Panc1 (cell line): Measurements from ENCODE around the gene TSPAN4. TPM values are rescaled to one million over a fixed set of nuclear protein-coding genes. Genes with fewer than 3 reads are reported as not detected.

Source experiments
- ATAC-seq: fragments of 200-7000 bp; cut with Tn5 transposase; 2 replicates; pipeline ENCODE4 v1.9.1; 2020; ENCODE audit warnings: mild to moderate bottlenecking, moderate library complexity
- BruUV-seq: library from RNA; stranded (reverse); fragments of 400-500 nt; replicated peaks from 2 replicates; lab custom pipeline; 2021; lab: Mats Ljungman, UMichigan
- CTCF ChIA-PET: fragments of 300-600 bp; sonication (Branson Sonifier 250); formaldehyde crosslinking; loops from one replicate; lab custom pipeline; 2022; ENCODE audit warnings: antibody characterized with exemption; lab: Charles Lee
- POLR2A ChIA-PET: fragments of 300-600 bp; sonication (Branson Sonifier 250); formaldehyde crosslinking; loops from one replicate; lab custom pipeline; 2022; ENCODE audit warnings: antibody characterized with exemption; lab: Charles Lee
- DNase-seq: peaks from one replicate; pipeline ENCODE4 v3.0.0-alpha.2; 2010; ENCODE audit warnings: low read depth, low spot score
- H3K27ac ChIP-seq: 2 replicates; pipeline ENCODE4 v1.5.1; 2011; ENCODE audit warnings: mild to moderate bottlenecking, low read length, inconsistent platforms
- H3K27me3 ChIP-seq: fragments of 200-500 bp; sonication (Bioruptor generic); 2 replicates; pipeline ENCODE4 v1.6.0; 2014; ENCODE audit warnings: low read length, inconsistent platforms; ENCODE audit not compliant: control insufficient read depth, insufficient read depth
- H3K36me3 ChIP-seq: fragments of 200-500 bp; sonication (Bioruptor generic); 2 replicates; pipeline ENCODE4 v1.5.1; 2014; ENCODE audit warnings: inconsistent platforms, mild to moderate bottlenecking, low read length, moderate library complexity; ENCODE audit not compliant: control insufficient read depth, insufficient read depth
- H3K4me1 ChIP-seq: 2 replicates; pipeline ENCODE4 v1.5.1; 2011; ENCODE audit warnings: inconsistent platforms, mild to moderate bottlenecking, low read length, moderate library complexity; ENCODE audit not compliant: control insufficient read depth, insufficient read depth
- H3K4me3 ChIP-seq, 2 experiments: 2 replicates each; pipeline ENCODE4 v1.5.1; 2011 to 2012; ENCODE audit warnings: low read depth in 2 of 2, low read length in 2 of 2, mild to moderate bottlenecking in 2 of 2, inconsistent platforms in 1 of 2, moderate library complexity in 1 of 2
- H3K9me3 ChIP-seq: fragments of 200-500 bp; sonication (Bioruptor generic); 2 replicates; pipeline ENCODE4 v1.5.1; 2014; ENCODE audit warnings: low read depth, mild to moderate bottlenecking, inconsistent platforms, low read length, moderate library complexity; ENCODE audit not compliant: control insufficient read depth, insufficient read depth
- CTCF ChIP-seq: fragments of 450-650 bp; IDR thresholded peaks from 2 replicates; pipeline ENCODE4 v1.5.1; 2017; ENCODE audit warnings: mild to moderate bottlenecking
- POLR2AphosphoS5 ChIP-seq: IDR thresholded peaks from 2 replicates; pipeline ENCODE4 v1.6.1; 2012; ENCODE audit warnings: mild to moderate bottlenecking, low read depth, low read length, moderate library complexity
- REST ChIP-seq, 2 experiments: IDR thresholded peaks; 2 replicates each; pipeline ENCODE4 v1.6.1; 2011 to 2012; ENCODE audit warnings: low read depth in 2 of 2, control low read depth in 1 of 2, low read length in 1 of 2, mild to moderate bottlenecking in 1 of 2, moderate library complexity in 1 of 2; ENCODE audit not compliant: insufficient read depth in 1 of 2
- SIN3A ChIP-seq: IDR thresholded peaks from 2 replicates; pipeline ENCODE4 v1.6.1; 2012; ENCODE audit warnings: low read depth, mild to moderate bottlenecking, low read length, moderate library complexity, borderline replicate concordance; ENCODE audit not compliant: insufficient read depth
- TCF7L2 ChIP-seq: IDR thresholded peaks from 2 replicates; pipeline ENCODE4 v1.6.1; 2011; ENCODE audit warnings: mild to moderate bottlenecking, low read depth, low read length, inconsistent platforms
- in situ Hi-C: cut with HindIII; loops from 2 replicates; pipeline ENCODE4 v1.10.0; 2016; ENCODE audit warnings: low sequenced_read_pairs, low pct_unique_long_range_greater_than_20kb
- intact Hi-C: fragments of 100-400 bp; cut with micrococcal nuclease; formaldehyde crosslinking; loops from one replicate; pipeline ENCODE4 v1.10.0; 2022; ENCODE audit not compliant: unreplicated experiment
- total RNA-seq: library from RNA; stranded (reverse); gene quantifications from one replicate; pipeline ENCODE4 v1.2.1, GENCODE V29; 2021; ENCODE audit not compliant: unreplicated experiment

The TSPAN4 gene
- total RNA-seq, 1 experiment from 2014 or later = 187 TPM

- Histone ChIP-seq H3K27ac (peak within 1 kb of the TSS; percentile 93), H3K36me3 (no peaks in the 10 kb centered on the region; the same call in none of the 2 replicates), H3K27me3 (no peaks in the 10 kb centered on the region), H3K9me3 (no peaks in the 10 kb centered on the region), H3K4me3 (peak within 1 kb of the TSS; percentile 71 to 86), H3K4me1 (peaks cover 42% of the 10 kb centered on the region)
- ChIA-PET CTCF (no interaction called here), POLR2A (interaction anchor here (0.7 kb wide), 1 partner anchor 8 kb away, joined by 7 read pairs; no protein-coding TSS in a partner anchor)
- TF ChIP-seq CTCF (peak; percentile 100), POLR2AphosphoS5 (peak; percentile 68), REST (IDR thresholded peaks at IDR 0.05; ENCODE audit: insufficient read depth in 1 of 2, low read depth in 2 of 2, low read length in 1 of 2) (no peak), TCF7L2 (no peak), SIN3A (no peak)
- DNase-seq (no peak), ATAC-seq (peak; percentile 71)
- intact Hi-C loops (no loop called here), in situ Hi-C loops (no loop called here)
- BruUV-seq = no TSS peak
These were observed 44.4 kb upstream of the TSPAN4 start, which contains the start of gene SLC25A22 for GRCh38 chr11:798093-798713. Gene SLC25A22 (minus strand): TSS chr11:798281. CDS start chr11:795006, 3,275 bp downstream.

GRCh38 chr11:799641-800316 is 42.9 kb upstream of the TSPAN4 start:
- Histone ChIP-seq H3K27ac (no peak overlapping the region), H3K36me3 (no peaks in the 10 kb centered on the region), H3K27me3 (no peaks in the 10 kb centered on the region), H3K4me1 (peaks cover 42% of the 10 kb centered on the region), H3K4me3 (no peak overlapping the region), H3K9me3 (no peaks in the 10 kb centered on the region)
- TSS peak; percentile 54 for BruUV-seq
- ATAC-seq (no peak), DNase-seq (no peak)
- no peak for TF ChIP-seq POLR2AphosphoS5
- CTCF ChIA-PET = no interaction called here
- in situ Hi-C loops (no loop called here), intact Hi-C loops (no loop called here)
- POLR2A ChIA-PET = no interaction called here

GRCh38 chr11:800473-800872 is 42.2 kb upstream of the TSPAN4 start:
- no peak overlapping the region for H3K4me3 ChIP-seq
- no peak for DNase-seq
- H3K27me3 ChIP-seq = no peaks in the 10 kb centered on the region
- ChIA-PET POLR2A (no interaction called here), CTCF (no interaction called here)
- no peak for TF ChIP-seq CTCF
- no peak for TF ChIP-seq REST (IDR thresholded peaks at IDR 0.05; ENCODE audit: insufficient read depth in 1 of 2, low read depth in 2 of 2, low read length in 1 of 2)
- no peak for TF ChIP-seq SIN3A
- TF ChIP-seq POLR2AphosphoS5 = no peak
- no peak for TF ChIP-seq TCF7L2
- no peak for ATAC-seq
- in situ Hi-C loops = no loop called here
- BruUV-seq = no TSS peak
- no peaks in the 10 kb centered on the region for H3K9me3 ChIP-seq
- H3K4me1 ChIP-seq = peaks cover 36% of the 10 kb centered on the region
- H3K27ac ChIP-seq = no peak overlapping the region
- no peaks in the 10 kb centered on the region for H3K36me3 ChIP-seq
- intact Hi-C loops = no loop called here
